Lung (tissue), 12 donors: ENCODE data around the gene ERVV-1. TPM values are rescaled to one million over a fixed set of nuclear protein-coding genes. Genes with fewer than 3 reads are reported as not detected.

Source experiments
- ATAC-seq: fragments of 200-7000 bp; cut with Tn5 transposase; one replicate; pipeline ENCODE4 v1.9.1; 2020; ENCODE audit warnings: moderate number of reproducible peaks; ENCODE audit not compliant: insufficient read depth, low FRiP score
- DNase-seq, 3 donors: peaks; one replicate each; pipeline ENCODE4 v3.0.0-alpha.2; 2013 to 2017
- H3K27ac ChIP-seq, 2 donors: one replicate each; pipeline ENCODE4 v1.5.1; 2013; ENCODE audit warnings: mild to moderate bottlenecking in 2 of 2, moderate library complexity in 2 of 2, control low read depth in 1 of 2, inconsistent platforms in 1 of 2, low read depth in 1 of 2, low read length in 1 of 2
- H3K27me3 ChIP-seq, 3 donors: one replicate each; pipeline ENCODE4 v1.5.1; 2013; ENCODE audit warnings: low read length in 2 of 3; ENCODE audit not compliant: control insufficient read depth in 3 of 3, insufficient read depth in 3 of 3
- H3K36me3 ChIP-seq, 4 donors: one replicate each; pipeline ENCODE4 v1.5.1; 2013; ENCODE audit warnings: low read length in 4 of 4, mild to moderate bottlenecking in 1 of 4, moderate library complexity in 1 of 4; ENCODE audit not compliant: control insufficient read depth in 4 of 4, insufficient read depth in 4 of 4
- H3K4me1 ChIP-seq, 5 donors: one replicate each; pipeline ENCODE4 v1.5.1; 2013; ENCODE audit warnings: low read length in 5 of 5, mild to moderate bottlenecking in 2 of 5, moderate library complexity in 1 of 5; ENCODE audit not compliant: control insufficient read depth in 5 of 5, insufficient read depth in 5 of 5
- H3K4me3 ChIP-seq: one replicate; pipeline ENCODE4 v1.5.1; 2013; ENCODE audit warnings: mild to moderate bottlenecking, control low read depth, moderate library complexity
- H3K9ac ChIP-seq, 2 donors: one replicate each; pipeline ENCODE4 v1.5.1; 2013; ENCODE audit warnings: low read length in 2 of 2, control low read depth in 1 of 2; ENCODE audit not compliant: insufficient read depth in 1 of 2
- H3K9me3 ChIP-seq, 4 donors: one replicate each; pipeline ENCODE4 v1.5.1; 2013; ENCODE audit warnings: low read length in 3 of 4, mild to moderate bottlenecking in 1 of 4, moderate library complexity in 1 of 4; ENCODE audit not compliant: control insufficient read depth in 4 of 4, insufficient read depth in 3 of 4
- WGBS, 2 donors: extraction: QIAGEN DNeasy Blood & Tissue Kit; methylation state at CpG; one replicate each; pipeline ENCODE4 v1.1.7; 2013; 5-methylcytosine and 5-hydroxymethylcytosine counted together
- polyA plus RNA-seq, 2 donors: library from polyadenylated mRNA; stranded (reverse); fragments of 200-250 nt; gene quantifications; one replicate each; pipeline ENCODE4 v1.2.1, GENCODE V29; 2013
- total RNA-seq, 2 donors: library from RNA; depleted of rRNA in 1 of 2; stranded (reverse); fragments of >200 nt in 1 of 2; gene quantifications; one replicate each; pipeline ENCODE4 v1.2.1, GENCODE V29; 2014 to 2021
- TF ChIP-seq, protein P1 (sequence below): IDR thresholded peaks from 2 replicates; pipeline ENCODE4 v1.5.1; 2012; ENCODE audit warnings: mild to moderate bottlenecking; ENCODE audit errors: control extremely low read depth, extremely low read depth
- donor health status: control.
- donor health status: control.
- donor health status: Bipolar disorder and iron deficiency.
- donor health status: healthy.
- donor health status: DM: yes; HTN: yes; CAD: no.

ERVV-1 gene
- total and polyA plus RNA-seq, 4 donors, result not detected

GRCh38 chr19:53007606-53008005 lies 6.1 kb upstream of the ERVV-1 start:
- 51 to 60% methylated on average over 5 of the region's 5 CpGs for WGBS, 2 donors
- no peak overlapping the region for H3K27ac ChIP-seq
- no peaks in the 10 kb centered on the region for H3K27me3 ChIP-seq
- H3K9me3 ChIP-seq, result peaks cover 0 to 17% (median 0%) of the 10 kb centered on the region in 4 donors
- no peaks in the 10 kb centered on the region for H3K36me3 ChIP-seq
- TF ChIP-seq, protein P1, sequence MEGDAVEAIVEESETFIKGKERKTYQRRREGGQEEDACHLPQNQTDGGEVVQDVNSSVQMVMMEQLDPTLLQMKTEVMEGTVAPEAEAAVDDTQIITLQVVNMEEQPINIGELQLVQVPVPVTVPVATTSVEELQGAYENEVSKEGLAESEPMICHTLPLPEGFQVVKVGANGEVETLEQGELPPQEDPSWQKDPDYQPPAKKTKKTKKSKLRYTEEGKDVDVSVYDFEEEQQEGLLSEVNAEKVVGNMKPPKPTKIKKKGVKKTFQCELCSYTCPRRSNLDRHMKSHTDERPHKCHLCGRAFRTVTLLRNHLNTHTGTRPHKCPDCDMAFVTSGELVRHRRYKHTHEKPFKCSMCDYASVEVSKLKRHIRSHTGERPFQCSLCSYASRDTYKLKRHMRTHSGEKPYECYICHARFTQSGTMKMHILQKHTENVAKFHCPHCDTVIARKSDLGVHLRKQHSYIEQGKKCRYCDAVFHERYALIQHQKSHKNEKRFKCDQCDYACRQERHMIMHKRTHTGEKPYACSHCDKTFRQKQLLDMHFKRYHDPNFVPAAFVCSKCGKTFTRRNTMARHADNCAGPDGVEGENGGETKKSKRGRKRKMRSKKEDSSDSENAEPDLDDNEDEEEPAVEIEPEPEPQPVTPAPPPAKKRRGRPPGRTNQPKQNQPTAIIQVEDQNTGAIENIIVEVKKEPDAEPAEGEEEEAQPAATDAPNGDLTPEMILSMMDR, result no peak
- no peak for ATAC-seq
- H3K4me3 ChIP-seq, result no peak overlapping the region
- no peak for DNase-seq
- no peak overlapping the region for H3K9ac ChIP-seq
- H3K4me1 ChIP-seq, result no peaks in the 10 kb centered on the region

DNA sequence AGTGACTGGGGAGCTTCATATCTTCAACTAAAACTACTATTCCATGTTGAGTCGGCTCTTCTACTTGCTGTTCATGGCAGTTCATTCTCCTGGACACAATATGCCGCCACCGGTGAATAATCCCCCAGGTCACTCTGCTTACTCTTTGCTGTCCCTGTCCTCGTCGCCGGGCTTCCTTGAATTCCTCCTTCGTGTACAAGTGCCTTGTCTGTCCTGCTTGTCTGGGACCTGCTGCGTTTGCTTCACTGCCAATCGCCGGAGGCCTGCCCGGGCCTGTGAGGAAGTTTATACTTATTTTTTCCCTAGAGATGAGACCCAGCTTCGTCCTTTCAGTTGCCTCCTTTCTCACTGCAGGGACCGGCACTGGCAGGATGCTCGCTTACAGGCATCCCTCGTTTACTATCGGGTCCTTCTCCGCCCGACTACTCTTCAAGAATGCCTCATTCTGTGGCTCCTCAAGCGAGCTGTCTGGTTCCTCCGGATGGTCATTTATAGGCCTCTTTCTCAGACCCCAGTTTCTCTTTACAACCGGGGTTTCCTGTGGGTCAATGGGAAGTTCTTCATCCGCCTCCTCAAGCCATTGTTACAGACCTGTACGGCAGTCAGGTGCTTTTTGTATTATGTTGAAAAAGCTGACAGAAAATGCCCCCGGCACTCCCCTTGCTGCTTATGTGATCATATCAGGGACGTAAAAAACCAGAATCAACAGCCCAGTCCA lies 5.5 kb upstream of the ERVV-1 start:
- no peaks in the 10 kb centered on the region for H3K36me3 ChIP-seq
- no peak overlapping the region for H3K4me3 ChIP-seq
- no peak overlapping the region for H3K27ac ChIP-seq
- peaks cover 0 to 17% (median 0%) of the 10 kb centered on the region in 4 donors for H3K9me3 ChIP-seq
- H3K9ac ChIP-seq, result no peak overlapping the region
- no peaks in the 10 kb centered on the region for H3K4me1 ChIP-seq
- ATAC-seq (no peak), DNase-seq (no peak)
- 79 to 81% methylated on average over 25 of the region's 25 CpGs for WGBS, 2 donors
- no peaks in the 10 kb centered on the region for H3K27me3 ChIP-seq
- TF ChIP-seq, protein P1, result no peak

- no peak overlapping the region for H3K27ac ChIP-seq
- DNase-seq (no peak), ATAC-seq (no peak)
- no peaks in the 10 kb centered on the region for H3K4me1 ChIP-seq
- no peaks in the 10 kb centered on the region for H3K36me3 ChIP-seq
- peaks cover 0 to 8% (median 0%) of the 10 kb centered on the region in 4 donors for H3K9me3 ChIP-seq
- H3K27me3 ChIP-seq, result no peaks in the 10 kb centered on the region
- H3K9ac ChIP-seq, result no peak overlapping the region
- TF ChIP-seq, protein P1, result no peak
- WGBS, 2 donors, result 47 to 53% methylated on average over 9 of the region's 9 CpGs
- H3K4me3 ChIP-seq, result no peak overlapping the region
Observed at GRCh38 chr19:53010494-53010893, 3.2 kb upstream of the ERVV-1 start.
